Esophagus muscularis mucosa (tissue), 4 donors: ENCODE results near the gene HID1. TPM values are rescaled to one million over a fixed set of nuclear protein-coding genes. Genes with fewer than 3 reads are reported as not detected.

ENCODE experiments used
- DNase-seq: peaks from one replicate; pipeline ENCODE4 v3.0.0-alpha.2; 2017; ENCODE audit errors: extremely low spot score
- H3K27ac ChIP-seq, 4 donors: fragments of 200-600 bp; sonication (generic); replicated peaks in 1 of 4; 1 replicate in 3 of 4; 2 replicates in 1 of 4; pipeline ENCODE4 v1.5.1; 2016 to 2019; ENCODE audit warnings: mild to moderate bottlenecking in 1 of 4
- H3K27me3 ChIP-seq, 4 donors: fragments of 200-600 bp; sonication (generic); one replicate each; pipeline versions ENCODE4 v1.5.1 to v1.6.0; 2016 to 2019
- H3K36me3 ChIP-seq, 4 donors: fragments of 200-600 bp; sonication (generic); one replicate each; pipeline ENCODE4 v1.5.1; 2016 to 2019
- H3K4me1 ChIP-seq, 4 donors: fragments of 200-600 bp; sonication (generic); one replicate each; pipeline ENCODE4 v1.5.1; 2016 to 2019
- H3K4me3 ChIP-seq, 4 donors: fragments of 200-600 bp; sonication (generic); 1 replicate in 2 of 4; 2 replicates in 2 of 4; pipeline ENCODE4 v1.5.1; 2016 to 2019; ENCODE audit warnings: mild to moderate bottlenecking in 4 of 4, moderate library complexity in 1 of 4
- H3K9me3 ChIP-seq, 4 donors: fragments of 200-600 bp; sonication (generic); 1 replicate in 3 of 4; 2 replicates in 1 of 4; pipeline ENCODE4 v1.5.1; 2016 to 2019
- CTCF ChIP-seq, 3 experiments: fragments of 200-600 bp in 2 of 3; fragments of 450-650 bp in 1 of 3; sonication (generic) in 2 of 3; IDR thresholded peaks; one replicate each; pipeline ENCODE4 v1.5.1; 2017 to 2019; ENCODE audit warnings: antibody characterized with exemption in 3 of 3, mild to moderate bottlenecking in 2 of 3, moderate library complexity in 1 of 3
- EP300 ChIP-seq: sonication (generic); formaldehyde crosslinking; IDR thresholded peaks from one replicate; pipeline ENCODE4 v1.6.1; 2017; ENCODE audit warnings: antibody characterized with exemption
- POLR2A ChIP-seq: fragments of 450-650 bp; IDR thresholded peaks from one replicate; pipeline ENCODE4 v1.6.1; 2017; ENCODE audit warnings: antibody characterized with exemption, moderate library complexity, mild to moderate bottlenecking, low read depth
- POLR2AphosphoS5 ChIP-seq, 2 donors: sonication (generic); formaldehyde crosslinking; IDR thresholded peaks; one replicate each; pipeline ENCODE4 v1.6.1; 2017; ENCODE audit warnings: antibody characterized with exemption in 2 of 2
- WGBS: methylation state at CpG from one replicate; pipeline ENCODE4 v1.1.5; 2018; 5-methylcytosine and 5-hydroxymethylcytosine counted together
- intact Hi-C: fragments of 100-400 bp; cut with DNase I; formaldehyde crosslinking; loops from one replicate; pipeline ENCODE4 v1.15.1; 2023
- total RNA-seq, 4 donors: library from RNA; depleted of rRNA; stranded (reverse); fragments of >200 nt; gene quantifications; one replicate each; pipeline versions ENCODE4 v1.1.0 to v1.2.1, GENCODE V29; 2016

Gene HID1
- total RNA-seq, 4 donors from 2014 or later, result 4.5 to 17.1 (median 10.9) TPM

GRCh38 chr17:74921769-74922168 lies 50.8 kb downstream of the HID1 start:
- Histone ChIP-seq H3K27ac (no peak overlapping the region), H3K27me3 (peaks cover 7 to 93% (median 36%) of the 10 kb centered on the region in 4 donors), H3K4me3 (no peak overlapping the region), H3K36me3 (no peaks in the 10 kb centered on the region), H3K9me3 (no peaks in the 10 kb centered on the region), H3K4me1 (peaks cover 21 to 38% (median 27%) of the 10 kb centered on the region in 4 donors)
- TF ChIP-seq POLR2A (no peak), EP300 (no peak), POLR2AphosphoS5 (IDR thresholded peaks at IDR 0.05) (no peak), CTCF (IDR thresholded peaks at IDR 0.05) (no peak)
- intact Hi-C loops, result loop anchor here (5.0 kb wide), 1 partner anchor 36 kb away; no protein-coding TSS in a partner anchor
- WGBS, result 83% methylated on average over 1 of the region's 2 CpGs
- DNase-seq, result no peak

DNA sequence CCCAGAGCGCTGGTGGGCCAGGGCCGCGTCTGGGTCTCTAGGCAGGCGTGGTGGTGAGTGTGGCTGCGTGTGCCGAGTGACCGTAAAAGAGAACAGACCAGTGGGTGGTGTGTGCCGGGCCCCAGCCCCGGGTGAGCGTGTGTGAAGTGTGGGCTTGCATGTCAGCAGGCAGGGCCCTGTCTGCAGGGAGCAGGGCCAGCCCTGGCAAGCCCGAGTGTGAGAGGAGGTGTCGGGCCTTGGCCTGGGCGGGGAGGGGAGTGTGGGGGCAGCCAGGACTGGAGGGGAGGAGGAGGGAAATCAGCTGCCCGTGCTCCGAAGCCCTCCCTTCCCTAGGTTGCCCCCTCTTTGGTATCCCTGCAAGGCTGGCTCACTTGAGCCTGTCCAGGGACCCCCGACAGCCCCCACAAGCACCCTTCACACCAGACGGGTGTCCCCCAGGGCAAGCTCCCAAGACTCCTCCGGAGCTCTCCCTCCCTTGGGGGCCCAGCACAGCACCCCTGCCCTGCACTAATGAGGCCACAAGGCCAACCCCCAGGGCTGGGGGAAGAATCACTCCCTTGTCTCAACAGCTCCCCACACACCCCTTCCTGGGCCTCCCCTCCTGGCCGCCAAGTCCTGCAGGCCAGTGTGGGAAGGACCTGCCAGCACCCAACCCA lies 51.4 kb downstream of the HID1 start:
- Histone ChIP-seq H3K27ac (no peak overlapping the region), H3K4me3 (no peak overlapping the region), H3K27me3 (peaks cover 7 to 93% (median 36%) of the 10 kb centered on the region in 4 donors), H3K9me3 (no peaks in the 10 kb centered on the region), H3K36me3 (no peaks in the 10 kb centered on the region), H3K4me1 (peaks cover 21 to 38% (median 27%) of the 10 kb centered on the region in 4 donors)
- TF ChIP-seq EP300, result no peak
- no peak for TF ChIP-seq POLR2A
- TF ChIP-seq POLR2AphosphoS5 (IDR thresholded peaks at IDR 0.05), result no peak
- no peak for TF ChIP-seq CTCF (IDR thresholded peaks at IDR 0.05)
- no peak for DNase-seq
- WGBS, result 55% methylated on average over 13 of the region's 19 CpGs
- intact Hi-C loops, result loop anchor here (5.0 kb wide), 1 partner anchor 36 kb away; no protein-coding TSS in a partner anchor

DNA sequence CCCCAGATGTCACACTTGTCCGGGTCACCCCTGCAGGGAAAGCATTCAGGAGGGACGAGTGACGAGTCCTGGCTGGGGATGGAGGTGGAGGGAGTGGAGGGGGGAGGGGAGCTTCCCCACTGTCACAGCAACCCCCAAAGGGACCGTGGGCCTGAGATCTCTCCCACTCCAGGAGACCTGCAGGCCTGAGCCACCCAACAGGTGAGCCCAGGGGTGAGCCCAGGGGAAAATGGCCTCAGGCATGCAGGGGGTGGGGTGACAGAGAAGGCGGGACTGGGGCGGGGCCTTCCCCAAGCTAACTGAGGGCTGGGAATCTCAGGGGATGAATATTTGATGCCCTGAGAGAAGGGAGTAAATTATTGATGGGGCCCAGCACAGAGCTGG lies 51.9 kb downstream of the HID1 start:
- Histone ChIP-seq H3K27ac (no peak overlapping the region), H3K9me3 (no peaks in the 10 kb centered on the region), H3K27me3 (peaks cover 7 to 93% (median 36%) of the 10 kb centered on the region in 4 donors), H3K4me3 (no peak overlapping the region), H3K4me1 (peaks cover 21 to 38% (median 27%) of the 10 kb centered on the region in 4 donors), H3K36me3 (no peaks in the 10 kb centered on the region)
- no peak for DNase-seq
- 66% methylated on average over 5 of the region's 6 CpGs for WGBS
- intact Hi-C loops, result loop anchor here (5.0 kb wide), 1 partner anchor 37 kb away; no protein-coding TSS in a partner anchor
- TF ChIP-seq CTCF (IDR thresholded peaks at IDR 0.05) (no peak), EP300 (no peak), POLR2A (no peak), POLR2AphosphoS5 (IDR thresholded peaks at IDR 0.05) (no peak)

DNA sequence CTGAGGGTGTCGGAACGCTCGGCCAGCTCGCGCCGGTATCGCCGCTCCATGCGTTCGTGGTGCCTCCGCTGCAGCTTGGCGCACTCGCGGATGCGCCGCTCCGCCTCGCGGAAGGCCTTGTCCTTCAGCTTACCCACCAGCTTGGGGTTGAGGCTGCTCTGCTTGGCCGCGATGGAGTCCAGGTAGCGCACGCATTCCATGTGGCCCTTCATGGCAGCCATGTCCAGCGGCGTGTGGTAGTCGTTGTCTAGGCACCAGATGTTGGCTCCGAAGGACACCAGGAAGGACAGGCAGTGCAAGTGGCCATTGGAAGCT lies 52.3 kb downstream of the HID1 start:
- no peak for DNase-seq
- Histone ChIP-seq H3K36me3 (no peaks in the 10 kb centered on the region), H3K4me1 (peaks cover 21 to 38% (median 27%) of the 10 kb centered on the region in 4 donors), H3K9me3 (no peaks in the 10 kb centered on the region), H3K27me3 (peaks cover 7 to 92% (median 36%) of the 10 kb centered on the region in 4 donors), H3K4me3 (no peak overlapping the region), H3K27ac (no peak overlapping the region)
- TF ChIP-seq EP300, result no peak
- TF ChIP-seq CTCF (IDR thresholded peaks at IDR 0.05), result no peak
- TF ChIP-seq POLR2A, result no peak
- no peak for TF ChIP-seq POLR2AphosphoS5 (IDR thresholded peaks at IDR 0.05)
- WGBS, result 79% methylated on average over 21 of the region's 27 CpGs
- intact Hi-C loops, result loop anchor here (5.0 kb wide), 1 partner anchor 37 kb away; no protein-coding TSS in a partner anchor
